ENCODE data around the gene HLA-DMB.
A peak's percentile ranks its signal among the peaks of the same experiment; 100 is the strongest.

HLA-DMB gene

DNA sequence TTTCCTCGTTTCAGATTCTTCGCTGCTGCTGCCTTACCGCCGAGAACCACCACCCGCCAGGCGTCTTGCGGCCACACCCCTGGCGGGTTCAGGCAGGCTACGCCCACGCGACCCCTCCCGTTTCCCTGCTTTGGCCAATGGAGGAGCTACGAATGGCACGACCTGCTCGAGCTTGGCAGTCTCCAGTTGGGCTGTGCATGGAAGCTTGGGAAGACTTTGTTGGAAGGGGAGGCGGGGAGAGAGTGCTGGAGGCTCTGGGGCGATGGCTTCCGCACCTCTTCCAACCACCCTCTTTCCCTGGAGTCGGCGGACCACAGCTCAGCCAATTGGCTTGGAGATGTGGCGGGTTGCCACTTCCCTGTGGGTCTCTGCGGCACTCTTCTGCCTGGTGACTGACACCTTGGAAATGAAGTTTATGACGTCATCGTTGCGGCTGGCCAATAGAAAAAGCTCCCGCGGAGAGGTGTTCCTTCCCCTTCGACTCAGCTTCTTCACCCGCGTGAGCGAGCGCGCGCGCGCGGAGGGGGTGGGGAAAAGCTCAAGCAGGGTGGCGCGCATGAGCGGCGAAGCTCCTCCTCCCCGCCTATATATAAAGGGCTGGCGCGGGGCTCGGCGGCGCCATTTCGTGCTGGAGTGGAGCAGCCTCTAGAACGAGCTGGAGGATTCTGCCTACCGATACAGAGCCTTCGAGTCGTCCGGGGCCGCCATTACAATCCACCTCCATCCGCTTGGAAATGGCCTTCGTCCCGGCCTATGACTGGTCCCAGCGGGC lies 30.9 kb upstream of the HLA-DMB start:
- DNase-seq = peak; percentile 99

DNA sequence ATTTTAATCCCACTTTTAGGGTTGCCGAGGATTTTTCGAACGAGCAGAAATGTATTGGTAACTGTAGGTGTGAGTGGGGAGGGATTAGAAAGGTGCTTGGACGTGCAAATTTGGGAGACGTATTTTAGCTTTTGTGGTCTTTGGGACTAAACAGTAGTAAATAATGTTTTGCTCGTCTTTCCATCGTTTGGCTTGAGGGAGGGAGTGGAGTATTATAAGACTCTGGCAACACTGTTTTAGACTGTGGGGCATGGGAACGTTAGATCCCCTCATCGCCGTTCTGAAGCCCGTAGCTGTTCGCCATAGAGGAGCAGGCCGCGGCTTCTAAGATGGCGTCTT lies 30.4 kb upstream of the HLA-DMB start:
- no peak for DNase-seq

DNA sequence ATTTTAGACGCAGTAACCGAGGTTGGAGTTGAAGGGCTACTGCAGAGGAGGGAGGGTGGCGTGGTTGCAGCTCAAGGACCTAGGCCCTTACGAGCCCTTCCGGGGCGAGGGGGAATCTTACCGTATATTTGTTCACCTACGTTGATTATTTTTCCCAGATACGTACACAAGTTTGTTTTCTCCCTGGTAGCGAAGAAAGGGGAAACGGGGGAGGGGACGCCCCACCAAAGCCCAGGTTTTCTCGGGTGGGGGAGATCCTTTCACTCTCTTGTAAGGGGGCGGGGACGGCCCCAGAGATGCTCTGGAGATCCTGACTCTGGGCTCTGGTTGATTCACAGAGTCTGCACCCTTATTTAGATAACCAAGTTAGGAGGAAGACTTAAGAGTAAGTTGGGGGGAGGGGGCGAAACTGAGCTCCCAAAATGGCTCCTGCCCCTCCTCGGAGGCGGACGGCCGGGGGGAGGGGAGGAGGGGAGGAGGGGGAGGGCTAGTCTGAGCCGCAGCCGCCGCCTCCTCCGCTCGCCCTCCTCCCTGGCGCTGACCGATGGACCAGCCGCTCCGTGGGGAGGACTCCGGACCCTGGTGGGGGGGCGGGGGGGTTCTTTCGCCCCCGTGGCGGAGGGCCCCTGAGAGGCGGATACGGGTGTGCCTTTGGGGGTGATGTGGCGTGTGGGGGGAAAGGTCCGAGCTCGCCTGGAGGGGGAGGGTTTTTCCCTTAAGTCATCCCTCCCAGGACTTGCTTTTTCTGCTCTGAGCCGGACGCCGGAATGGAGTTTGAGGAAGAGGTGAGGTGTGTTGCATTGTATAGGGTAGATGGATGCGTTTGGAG lies 29.8 kb upstream of the HLA-DMB start:
- DNase-seq = peak; percentile 78 to 83

DNA sequence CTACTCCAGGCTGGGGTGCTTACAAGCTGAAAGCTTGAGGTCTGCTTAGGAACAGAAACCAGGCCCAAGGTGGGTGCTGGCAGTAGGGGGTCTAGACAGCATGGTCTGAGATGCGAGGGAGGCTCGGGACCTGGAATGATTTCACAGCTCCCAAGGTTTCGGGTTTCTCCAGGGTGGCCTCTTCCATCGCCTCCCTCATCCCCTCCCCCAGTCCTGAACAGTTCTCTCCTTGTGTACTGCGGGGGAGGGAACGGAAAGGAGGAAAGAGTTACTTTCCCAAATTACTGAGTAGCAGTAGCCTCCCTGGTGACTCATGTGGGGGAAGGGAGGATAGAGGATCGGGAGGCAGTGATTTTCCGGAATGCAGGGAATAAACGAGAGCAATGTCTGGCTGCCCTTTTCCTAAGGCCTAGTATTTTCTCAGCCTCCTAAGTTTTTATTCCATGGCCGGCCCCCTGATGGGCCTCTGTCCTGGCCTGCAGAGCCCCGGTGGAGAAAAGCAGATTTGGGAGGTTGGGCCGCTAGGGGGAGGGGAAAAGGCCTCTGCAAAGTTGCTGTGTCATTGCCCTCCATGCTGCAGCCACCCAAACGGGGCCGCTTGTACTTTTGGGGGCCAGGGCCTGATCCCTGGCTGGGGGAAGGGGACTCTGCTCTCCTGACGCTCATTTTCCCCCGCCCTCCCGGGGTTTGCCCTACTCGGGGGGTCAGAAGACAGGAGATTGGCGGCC lies 29.0 kb upstream of the HLA-DMB start:
- DNase-seq = peak; percentile 65 to 72

DNA sequence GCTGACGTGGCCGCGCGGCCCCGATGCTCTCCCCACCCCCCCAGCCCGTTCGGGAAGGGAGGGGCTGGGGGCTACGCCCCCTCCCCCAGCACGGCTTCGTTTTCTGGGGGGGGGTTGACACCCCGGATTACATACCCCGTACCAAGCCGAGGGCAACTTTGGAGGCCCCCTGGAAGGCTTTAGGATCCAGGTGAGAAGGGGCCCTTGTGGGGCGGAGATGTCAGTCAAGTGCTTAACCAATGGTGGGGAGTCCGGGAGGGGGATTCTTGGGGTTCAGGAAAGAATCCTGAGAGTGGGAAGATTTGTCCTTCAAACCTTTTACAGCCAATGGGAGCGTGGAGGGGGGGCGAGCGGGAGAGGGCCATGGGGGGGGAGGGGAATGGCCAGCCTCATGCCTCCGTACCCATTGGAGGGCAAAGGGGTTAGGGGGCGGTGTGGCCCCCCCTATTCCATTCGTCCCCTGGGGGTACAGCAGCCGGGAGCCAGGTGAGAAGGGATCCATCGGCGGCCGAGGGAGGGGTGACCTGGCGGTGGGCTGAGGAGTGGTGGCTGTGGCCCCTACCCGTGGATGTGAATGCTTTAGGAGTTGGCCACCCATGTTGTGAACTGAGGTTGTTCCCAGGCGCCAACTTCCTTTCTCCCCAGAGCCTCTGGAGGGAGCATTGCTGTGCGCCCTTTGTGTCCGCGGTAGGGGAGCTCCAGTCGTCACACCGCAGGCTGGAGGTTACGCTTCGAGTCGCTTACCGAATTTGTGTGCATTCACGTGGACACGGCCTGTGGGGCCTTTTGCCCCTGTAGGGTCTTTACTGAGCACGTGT lies 28.2 kb upstream of the HLA-DMB start:
- peak; percentile 47 to 60 for DNase-seq

DNA sequence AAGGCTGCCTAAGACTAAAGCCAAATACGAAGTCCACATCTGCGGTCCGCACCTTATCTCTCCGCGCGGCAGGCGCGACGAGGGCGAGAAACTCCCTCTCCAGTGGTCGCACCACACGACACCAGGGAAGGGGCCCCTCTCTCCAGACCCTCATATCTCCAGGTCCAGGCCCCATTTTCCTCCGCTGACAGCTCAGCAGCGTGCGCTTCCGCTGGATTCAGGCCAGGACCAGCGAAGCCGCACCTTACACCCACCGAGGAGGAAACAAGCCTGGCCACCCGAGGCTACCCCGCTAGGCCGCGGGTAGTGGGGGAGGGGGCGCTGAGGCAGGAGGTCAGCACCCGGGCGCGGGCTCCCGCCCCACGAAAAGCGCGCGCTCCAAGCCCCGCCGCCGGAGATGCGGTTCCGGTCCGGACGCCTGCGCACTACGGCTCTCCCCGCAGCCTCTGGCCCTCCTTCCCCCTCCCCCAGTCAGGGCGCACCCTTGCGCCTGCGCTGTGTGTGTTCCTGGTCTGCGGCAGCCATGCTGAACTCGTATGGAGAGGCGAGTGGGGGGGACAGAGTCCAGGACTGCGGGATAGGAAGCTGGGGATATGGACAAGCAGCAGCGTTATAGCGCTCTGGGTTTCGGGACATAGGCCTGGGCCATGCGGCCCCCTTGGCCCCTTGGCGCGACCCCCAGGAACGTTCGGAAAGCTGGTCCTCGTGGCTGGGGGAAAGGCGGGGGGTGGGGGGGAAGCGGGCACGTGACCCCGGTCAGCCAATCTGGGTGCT lies 27.5 kb upstream of the HLA-DMB start, which contains the start of gene BRD2:
TSS of gene BRD2 (plus strand) at position 502 of the 774 bp plus-strand sequence. CDS start 4,305 bp downstream, outside the sequence.
- DNase-seq = peak; percentile 95 to 96

DNA sequence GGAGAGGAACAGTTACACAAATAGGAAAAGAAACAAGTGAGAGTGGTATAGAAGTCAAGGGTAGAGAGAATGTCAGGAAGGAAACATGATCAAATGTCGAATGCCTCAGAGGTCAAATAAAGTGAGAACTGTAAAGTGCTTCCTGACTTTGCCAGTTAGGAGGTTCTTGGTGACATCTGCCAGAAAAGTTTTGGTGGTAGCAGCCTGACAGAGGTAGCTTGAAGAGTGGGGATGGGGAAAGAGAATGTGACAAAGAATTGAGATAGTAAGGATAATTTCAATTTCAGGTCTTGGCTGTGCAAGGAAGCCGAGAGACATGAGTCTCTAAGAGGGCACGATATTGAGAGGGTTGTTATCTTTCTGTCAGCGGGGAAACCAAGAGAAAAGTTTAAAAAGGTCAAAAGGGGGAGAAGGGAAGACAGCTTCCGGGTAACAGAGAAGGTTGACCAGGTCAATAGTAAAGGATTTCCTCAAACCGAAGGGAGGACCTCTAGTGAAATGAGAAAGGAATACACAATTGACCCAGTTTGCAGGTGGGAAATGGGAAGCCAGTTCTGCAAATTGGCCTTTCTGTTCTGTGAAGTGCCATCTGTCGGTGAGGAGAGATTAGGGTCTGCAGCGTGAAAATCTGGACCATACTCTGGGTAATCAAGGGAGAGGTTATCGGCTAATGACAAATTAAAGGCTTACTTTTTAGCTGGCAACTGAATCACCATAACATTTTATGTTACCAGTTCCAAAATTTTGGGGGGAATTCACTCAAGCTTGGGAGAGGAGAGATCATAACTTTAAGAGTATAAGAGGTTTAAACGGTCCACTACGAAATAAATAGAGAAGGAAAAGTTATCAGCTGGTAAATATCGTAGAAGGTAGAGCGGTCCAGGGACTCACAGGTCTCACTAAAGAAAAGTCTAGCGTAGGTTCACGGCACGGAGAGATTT lies 26.6 kb upstream of the HLA-DMB start:
- peak in 1 of 2 donors; percentile 30 for DNase-seq

DNA sequence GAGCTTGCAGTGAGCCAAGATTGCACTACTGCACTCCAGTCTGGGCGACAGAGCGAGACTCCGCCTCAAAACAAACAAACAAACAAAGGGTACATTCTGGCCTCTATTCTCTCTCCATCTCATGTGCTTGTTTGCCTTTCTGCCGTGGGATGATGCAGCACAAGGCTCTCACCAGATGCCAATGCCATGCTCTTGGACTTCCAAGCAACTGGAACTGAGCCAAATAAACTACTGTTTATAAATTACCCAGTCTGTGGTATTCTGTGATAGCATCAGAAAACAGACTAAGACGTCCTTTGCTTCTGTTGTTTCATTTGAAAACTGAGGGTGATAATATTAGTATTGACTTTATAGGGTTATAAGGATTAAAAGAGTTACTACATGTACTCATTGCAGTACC lies 23.9 kb upstream of the HLA-DMB start:
- DNase-seq = no peak

DNA sequence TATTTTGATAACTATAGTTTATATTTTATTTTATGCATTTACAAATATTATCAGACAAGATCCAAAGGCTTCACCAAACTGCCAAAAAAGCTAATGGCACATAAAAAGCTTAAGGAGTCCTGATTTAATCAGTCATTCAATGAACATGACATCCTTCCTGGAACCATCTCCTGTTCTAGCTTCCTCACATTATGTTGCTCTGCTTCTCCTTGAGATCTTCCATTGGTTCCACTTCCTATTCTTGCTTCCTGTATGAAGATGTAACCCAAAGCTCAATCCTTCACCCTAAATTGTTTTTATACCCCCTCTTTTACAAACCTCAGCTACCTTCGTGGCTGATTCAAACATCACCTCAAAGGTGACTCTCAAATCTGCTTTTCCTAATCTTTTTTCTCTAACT lies 23.0 kb upstream of the HLA-DMB start:
- DNase-seq = no peak

DNA sequence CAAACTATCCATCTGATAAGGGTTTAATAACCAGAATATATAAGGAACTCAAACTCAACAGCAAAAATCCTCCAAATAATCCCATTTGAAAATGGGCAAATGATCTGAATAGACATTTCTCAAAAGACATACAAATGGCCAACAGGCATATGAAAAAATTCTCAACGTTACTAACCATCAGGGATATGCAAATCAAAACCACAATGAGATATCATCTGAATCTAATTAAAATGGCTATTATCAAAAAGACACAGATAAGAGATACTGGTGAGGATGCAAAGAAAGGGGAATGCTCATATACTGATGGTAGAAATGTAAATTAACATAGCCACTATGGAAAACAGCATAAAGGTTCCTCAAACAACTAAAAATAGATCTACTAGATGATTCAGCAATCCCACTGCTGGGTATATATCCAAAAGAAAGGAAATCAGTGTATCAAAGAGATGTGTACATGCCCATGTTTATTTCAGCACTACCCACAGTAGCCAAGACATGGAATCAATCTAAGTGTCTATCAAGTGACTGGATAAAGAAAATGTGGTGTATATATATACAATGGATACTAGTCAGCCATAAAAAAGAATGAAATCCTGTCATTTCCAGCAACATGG lies 21.5 kb upstream of the HLA-DMB start:
- no peak for DNase-seq

DNA sequence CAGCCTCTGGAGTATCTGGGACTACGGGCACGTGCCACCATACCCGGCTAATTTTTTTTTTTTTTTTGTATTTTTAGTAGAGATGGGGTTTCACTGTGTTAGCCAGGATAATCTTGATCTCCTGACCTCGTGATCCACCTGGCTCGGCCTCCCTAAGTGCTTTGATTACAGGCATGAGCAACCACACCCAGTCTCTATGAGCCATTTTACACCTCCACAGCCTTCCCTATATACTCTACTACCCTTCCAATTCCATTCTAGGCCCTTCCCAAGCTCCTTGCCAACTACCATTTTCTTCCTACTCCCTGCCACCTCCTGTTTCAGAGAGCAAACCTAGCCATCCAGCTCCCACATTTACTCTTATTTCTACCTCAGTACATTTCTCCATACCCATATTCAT lies 19.7 kb upstream of the HLA-DMB start:
- no peak for DNase-seq

DNA sequence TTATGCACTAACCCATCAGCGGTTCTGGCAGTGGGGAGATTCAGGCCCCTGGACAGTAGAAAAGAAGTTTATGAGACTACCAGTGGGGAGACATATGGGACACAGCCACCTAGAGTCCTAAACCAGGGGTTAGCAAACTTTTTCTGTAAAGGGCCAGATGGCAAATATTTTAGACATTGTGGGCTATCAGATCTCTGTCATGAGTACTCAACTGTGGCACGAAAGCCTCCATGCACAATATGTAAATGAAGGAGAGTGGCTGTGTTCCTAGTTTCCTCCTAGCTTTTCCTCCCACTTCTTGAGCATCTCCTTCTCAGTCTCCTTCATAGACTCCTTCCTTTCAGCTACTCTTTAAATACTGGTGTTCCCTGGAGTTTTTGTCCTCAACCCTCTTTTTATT lies 15.3 kb upstream of the HLA-DMB start:
- DNase-seq = no peak

DNA sequence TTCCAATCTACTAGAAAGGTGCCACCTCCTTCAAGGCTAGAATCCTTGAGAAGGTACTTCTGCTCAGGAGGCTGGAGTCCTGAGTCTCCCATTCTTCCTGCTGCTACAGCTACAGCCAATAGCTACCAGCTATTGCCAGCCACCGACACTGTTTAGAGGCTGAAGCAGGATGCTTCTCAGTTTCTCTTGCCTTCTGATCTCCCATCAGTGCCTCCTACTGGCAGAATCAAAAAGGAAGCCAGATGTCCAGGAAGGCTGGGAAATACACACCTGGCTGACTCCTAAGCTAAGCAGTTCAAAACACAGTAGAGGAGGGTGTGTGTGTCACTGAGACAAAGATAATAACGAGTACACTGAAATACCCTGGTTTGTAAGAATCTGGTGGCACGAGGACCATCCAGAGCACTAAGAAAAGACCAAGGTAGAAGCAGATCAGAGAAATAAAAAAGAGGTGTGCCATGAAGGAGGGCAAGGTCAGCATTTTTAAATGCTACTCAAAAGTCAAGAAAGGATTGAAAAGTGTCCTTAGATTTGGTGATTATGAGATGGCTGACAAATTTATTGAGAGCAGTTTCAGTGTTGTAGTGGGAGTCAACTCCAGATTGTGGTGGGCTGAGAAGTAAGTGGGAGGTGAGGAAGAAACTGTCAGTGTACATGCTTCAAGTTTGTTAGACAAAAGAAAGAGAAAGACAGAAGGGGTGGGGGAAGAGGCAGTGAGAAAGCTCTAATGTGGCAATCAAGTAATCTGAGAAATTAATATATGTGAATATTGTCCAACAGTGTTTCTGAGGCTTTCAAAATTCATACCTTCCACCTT lies 14.4 kb upstream of the HLA-DMB start:
- peak in 1 of 2 donors; percentile 38 for DNase-seq

DNA sequence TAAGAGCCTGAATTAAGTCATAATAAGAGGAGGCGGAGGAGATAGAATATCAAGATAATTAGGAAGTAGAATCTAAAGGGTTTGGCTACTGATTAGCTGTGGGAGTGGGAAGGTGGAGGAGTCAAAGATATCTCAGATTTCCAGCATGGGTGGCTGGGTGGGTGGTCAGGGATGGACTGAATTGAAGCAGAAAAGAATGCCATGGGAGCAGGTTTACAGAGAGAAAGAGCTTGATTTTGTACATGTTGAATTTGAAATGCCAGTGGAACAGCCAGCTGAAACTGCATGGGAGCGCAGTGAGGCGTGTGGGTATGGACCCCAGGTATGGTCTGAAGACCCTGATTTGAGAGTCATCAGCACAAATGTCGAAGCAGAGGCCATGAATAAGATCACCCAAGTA lies 13.4 kb upstream of the HLA-DMB start:
- DNase-seq = no peak

DNA sequence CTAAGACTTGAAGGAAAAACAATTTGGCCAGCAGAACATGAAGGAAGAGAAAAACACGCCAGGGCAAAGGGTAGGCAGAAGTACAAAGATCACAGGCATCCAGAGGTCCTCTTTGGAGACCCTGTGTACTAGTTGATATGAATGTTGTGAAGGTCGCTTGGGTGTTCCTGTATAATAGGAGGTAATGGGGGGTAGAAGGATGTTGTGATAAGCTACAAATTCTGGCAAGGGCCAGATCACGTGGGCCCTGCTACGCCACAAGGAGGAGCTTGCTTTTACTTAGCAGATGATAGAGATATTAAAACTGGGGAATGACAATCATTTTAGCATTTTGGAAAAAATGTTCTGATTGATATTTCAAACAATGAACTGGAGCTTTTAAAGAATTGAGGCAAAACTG lies 12.9 kb upstream of the HLA-DMB start:
- DNase-seq = no peak

DNA sequence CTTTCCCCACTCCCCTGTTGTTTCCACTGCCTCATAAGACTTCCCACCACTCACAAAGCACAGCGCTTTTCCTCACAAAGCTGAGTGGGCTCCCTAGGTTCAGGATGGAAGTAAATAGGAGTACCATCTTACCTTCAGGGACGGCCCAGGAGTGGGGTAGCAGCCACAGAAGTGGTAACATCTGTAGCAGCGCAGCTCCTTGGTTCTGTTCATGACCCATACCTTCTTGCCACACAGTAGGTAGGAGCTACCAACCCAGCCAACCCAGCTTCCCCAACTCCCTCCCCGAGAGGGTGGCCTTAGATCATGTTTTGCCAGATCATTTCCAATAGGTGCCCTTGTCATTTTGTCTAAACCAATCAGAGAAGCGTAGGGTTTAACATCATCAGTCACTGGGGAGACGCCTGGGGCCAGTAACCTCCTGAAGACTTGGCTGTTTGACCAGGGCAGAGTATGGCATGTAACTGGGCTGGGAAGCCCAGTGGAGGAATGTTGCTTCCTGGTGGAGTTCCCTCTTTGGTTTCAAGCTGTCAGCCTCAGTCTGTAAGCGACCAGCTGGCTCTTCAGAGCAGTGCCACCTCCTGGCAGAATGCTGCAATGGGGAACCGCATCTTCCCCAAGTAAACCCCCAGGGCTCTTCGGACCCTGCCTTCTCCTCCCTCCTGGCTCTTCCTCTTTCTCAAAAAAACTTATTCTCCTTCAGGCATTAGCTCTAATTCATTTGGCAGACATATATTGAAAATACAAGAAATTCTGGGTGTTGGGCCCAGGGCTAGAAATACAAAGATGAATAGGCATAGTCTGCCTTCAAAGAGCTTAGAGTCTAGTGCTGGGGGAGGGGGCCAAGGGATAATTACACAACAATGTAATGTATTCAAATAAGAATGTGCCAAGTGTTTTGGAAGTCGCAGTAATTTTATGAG lies 12.2 kb upstream of the HLA-DMB start, which contains the start of gene HLA-DMA:
TSS of gene HLA-DMA (minus strand) at position 281 of the 923 bp plus-strand sequence. CDS start at position 220, 61 bp downstream.
- DNase-seq = peak; percentile 71 to 77

DNA sequence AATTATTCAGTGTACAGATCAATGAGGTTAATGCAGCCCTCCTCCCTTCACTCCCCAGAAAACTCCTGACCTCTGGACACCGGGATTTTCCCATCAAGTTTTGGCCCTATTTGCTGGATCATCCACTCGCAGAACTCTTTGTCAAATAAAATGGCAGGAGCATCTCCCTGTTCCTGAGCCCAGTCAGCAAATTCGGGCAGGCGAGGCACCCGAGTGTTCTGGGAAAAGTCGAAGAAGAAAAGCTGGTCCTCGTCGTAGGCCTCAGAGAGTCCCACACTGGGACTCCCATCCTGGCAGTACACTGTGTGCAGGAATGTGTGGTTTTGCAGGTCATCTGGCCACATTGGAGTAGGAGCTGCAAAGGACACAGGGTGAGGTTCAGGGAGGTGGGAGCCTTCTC lies 9.6 kb upstream of the HLA-DMB start:
- DNase-seq = no peak

DNA sequence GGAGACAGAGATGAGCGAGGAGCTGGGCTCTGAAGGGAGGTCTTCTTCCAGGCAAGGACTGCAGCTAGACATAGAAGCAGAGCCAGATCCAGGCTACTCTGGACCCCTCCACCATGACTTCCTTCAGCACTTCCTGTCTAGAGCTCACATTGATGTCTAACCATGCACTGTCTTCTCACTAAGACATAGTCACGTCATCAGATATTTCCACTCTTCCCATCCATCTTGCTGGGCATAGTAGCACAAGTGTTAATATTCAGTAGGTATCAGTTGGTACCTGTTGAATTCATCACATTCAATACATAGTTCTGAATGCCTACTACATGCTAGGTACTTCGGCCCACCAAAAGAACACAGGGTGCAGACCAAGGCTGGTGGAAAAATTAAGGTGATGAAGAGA lies 9.2 kb upstream of the HLA-DMB start:
- DNase-seq = no peak
